GM12878 (cell line): Measurements from ENCODE around the gene XRCC2. TPM values are rescaled to one million over a fixed set of nuclear protein-coding genes. Genes with fewer than 3 reads are reported as not detected.

Source experiments
- ATAC-seq: fragments of 200-7000 bp; cut with Tn5 transposase; 3 replicates; pipeline ENCODE4 v1.9.1; 2020; ENCODE audit warnings: mild to moderate bottlenecking, moderate library complexity
- BruUV-seq: library from RNA; stranded (reverse); fragments of 400-500 nt; replicated peaks from 2 replicates; lab custom pipeline; 2021; lab: Mats Ljungman, UMichigan
- CTCF ChIA-PET: fragments of 300-600 bp; sonication (Branson Sonifier 250); formaldehyde crosslinking; extraction: SDS; loops from one replicate; lab custom pipeline; 2021; ENCODE audit warnings: inconsistent platforms; lab: Yijun Ruan, JAX
- POLR2A ChIA-PET: fragments of 350-600 bp; formaldehyde crosslinking; extraction: SDS; loops from one replicate; lab custom pipeline; 2021; ENCODE audit warnings: inconsistent platforms; lab: Charles Lee
- RAD21 ChIA-PET: fragments of 300-600 bp; sonication (Branson Sonifier 250); formaldehyde crosslinking; loops from one replicate; lab custom pipeline; 2023; ENCODE audit warnings: antibody characterized with exemption; ENCODE audit not compliant: unreplicated experiment; lab: Charles Lee
- SMC1A ChIA-PET: fragments of 300-600 bp; sonication (Branson Sonifier 250); formaldehyde crosslinking; loops from one replicate; lab custom pipeline; 2023; ENCODE audit not compliant: unreplicated experiment, uncharacterized antibody; lab: Charles Lee
- DNase-seq: peaks from one replicate; pipeline ENCODE4 v3.0.0-alpha.2; 2011; ENCODE audit warnings: low read depth, low spot score
- FAIRE-seq: peaks from 3 replicates; lab custom pipeline; 2011; peaks lifted over from hg19 to GRCh38; lab: Jason Lieb, UNC
- H2AFZ ChIP-seq: 2 replicates; pipeline ENCODE4 v1.6.0; 2011; ENCODE audit warnings: low read depth, low read length, control low read depth; ENCODE audit not compliant: control insufficient read depth
- H3K27ac ChIP-seq: 2 replicates; pipeline ENCODE4 v1.5.1; 2011; ENCODE audit warnings: control low read depth; ENCODE audit not compliant: control insufficient read depth, insufficient read depth
- H3K27me3 ChIP-seq, 2 experiments: replicated peaks in 1 of 2; 2 replicates each; pipeline versions ENCODE4 v1.6.0 to v1.6.1; 2011; ENCODE audit warnings: low read length in 1 of 2; ENCODE audit not compliant: control insufficient read depth in 2 of 2, insufficient read depth in 2 of 2
- H3K36me3 ChIP-seq, 2 experiments: 2 replicates each; pipeline ENCODE4 v1.5.1; 2011; ENCODE audit warnings: low read length in 1 of 2; ENCODE audit not compliant: control insufficient read depth in 2 of 2, insufficient read depth in 2 of 2
- H3K4me1 ChIP-seq: 2 replicates; pipeline ENCODE4 v1.6.1; 2011; ENCODE audit warnings: mild to moderate bottlenecking, low read length, moderate library complexity, mixed read lengths; ENCODE audit not compliant: control insufficient read depth, insufficient read depth
- H3K4me2 ChIP-seq: 2 replicates; pipeline ENCODE4 v1.6.0; 2011; ENCODE audit warnings: control low read depth; ENCODE audit not compliant: control insufficient read depth, insufficient read depth
- H3K4me3 ChIP-seq: fragments of 200-600 bp; sonication (generic); 2 replicates; pipeline ENCODE4 v1.5.1; 2016
- H3K79me2 ChIP-seq: 2 replicates; pipeline ENCODE4 v1.6.0; 2011; ENCODE audit warnings: low read length; ENCODE audit not compliant: control insufficient read depth, insufficient read depth
- H3K9ac ChIP-seq: 2 replicates; pipeline ENCODE4 v1.8.0; 2011; ENCODE audit warnings: low read length, control low read depth, mixed read lengths; ENCODE audit not compliant: control insufficient read depth, insufficient read depth
- H3K9me3 ChIP-seq: replicated peaks from 3 replicates; pipeline ENCODE4 v1.5.1; 2011; ENCODE audit warnings: mild to moderate bottlenecking, low read length; ENCODE audit not compliant: control insufficient read depth, insufficient read depth
- H4K20me1 ChIP-seq: 2 replicates; pipeline ENCODE4 v1.6.0; 2011; ENCODE audit not compliant: control insufficient read depth, insufficient read depth
- CHD1 ChIP-seq: IDR thresholded peaks from 2 replicates; pipeline ENCODE4 v1.6.1; 2012; ENCODE audit warnings: low read depth, low read length, improper control_type of control experiment
- CHD2 ChIP-seq: IDR thresholded peaks from 2 replicates; pipeline ENCODE4 v1.6.1; 2011; ENCODE audit warnings: low read depth, low read length, improper control_type of control experiment, borderline replicate concordance
- KDM1A ChIP-seq: fragments of 200-600 bp; sonication (generic); IDR thresholded peaks from 2 replicates; pipeline ENCODE4 v1.6.1; 2016; ENCODE audit warnings: borderline replicate concordance
- SPI1 ChIP-seq: IDR thresholded peaks from 2 replicates; pipeline ENCODE4 v1.6.1; 2011; ENCODE audit warnings: low read depth, mild to moderate bottlenecking, low read length, moderate library complexity, borderline replicate concordance; ENCODE audit not compliant: insufficient read depth
- WGBS: methylation state at CpG from one replicate; pipeline ENCODE4 v1.1.6; 2016; ENCODE audit warnings: low lambda C conversion rate; ENCODE audit not compliant: insufficient replicate concordance, insufficient coverage; ENCODE audit errors: missing lambda C conversion rate; 5-methylcytosine and 5-hydroxymethylcytosine counted together
- in situ Hi-C: fragments of 300-500 bp; cut with MboI; formaldehyde crosslinking; loops from 9 replicates; pipeline ENCODE4 v1.14.3; 2018; ENCODE audit warnings: mixed read lengths
- intact Hi-C: fragments of 100-400 bp; cut with micrococcal nuclease; formaldehyde crosslinking; loops from one replicate; pipeline ENCODE4 v1.14.2; 2022; ENCODE audit not compliant: unreplicated experiment
- polyA plus RNA-seq, 11 experiments: library from polyadenylated mRNA; depleted of rRNA in 4 of 11; unstranded in 6 of 11; stranded (reverse) in 5 of 11; fragments of >200 nt; fragmentation: Nextera tagmentation in 4 of 11; fragmentation: Illumina TruSeq in 1 of 11; extraction: Ambion mirVana in 4 of 11; extraction: Trizol in 1 of 11; gene quantifications; 1 replicate in 1 of 11; 2 replicates in 10 of 11; pipeline versions ENCODE4 v1.2.1 to v1.2.3, GENCODE V29; 2011 to 2016; ENCODE audit warnings: inconsistent platforms in 2 of 11, missing spikeins in 2 of 11, low read depth in 1 of 11
- total RNA-seq, 4 experiments: library from RNA; depleted of rRNA in 3 of 4; stranded (reverse); fragments of >200 nt in 3 of 4; fragmentation: Illumina TruSeq in 1 of 4; extraction: Trizol in 1 of 4; gene quantifications; 2 replicates each; pipeline versions ENCODE4 v1.2.1 to v1.2.3, GENCODE V29; 2013 to 2021

The XRCC2 gene
- total and polyA plus RNA-seq, 10 of the 15 experiments (the other 5 are each of a cell fraction or from before 2014, with no cell fraction given) = 4.8 to 21.4 (median 13.9) TPM

GRCh38 chr7:152636441-152636840 lies 39.5 kb downstream of the XRCC2 start:
- whole genome bisulfite sequencing = 83% methylated on average over 6 of the region's 6 CpGs
- BruUV-seq = no TSS peak

GRCh38 chr7:152633504-152633903 lies 42.4 kb downstream of the XRCC2 start:
- BruUV-seq = no TSS peak
- TF ChIP-seq CHD2 (no peak), SPI1 (0 out of 2 replicates have a peak, but pooled peaks have one; percentile 36)
- no peak overlapping the region for H3K9ac ChIP-seq
- H3K4me2 ChIP-seq = no peak overlapping the region
- ChIA-PET POLR2A (no interaction called here), RAD21 (no interaction called here), SMC1A (no interaction called here), CTCF (no interaction called here)
- no peaks in the 10 kb centered on the region for H3K9me3 ChIP-seq
- WGBS = 69% methylated on average over 8 of the region's 8 CpGs
- no peaks in the 10 kb centered on the region for H3K36me3 ChIP-seq
- no peaks in the 10 kb centered on the region for H4K20me1 ChIP-seq
- no peaks in the 10 kb centered on the region for H3K79me2 ChIP-seq
- H3K27ac ChIP-seq = no peak overlapping the region
- FAIRE-seq = no peak
- H3K27me3 ChIP-seq = no peaks in the 10 kb centered on the region
- H2AFZ ChIP-seq = no peak overlapping the region
- intact Hi-C loops (no loop called here), in situ Hi-C loops (no loop called here)
- no peak overlapping the region for H3K4me3 ChIP-seq
- no peak for DNase-seq
- no peaks in the 10 kb centered on the region for H3K4me1 ChIP-seq
- ATAC-seq = no peak

More at GRCh38 chr7:152636441-152636840, 39.5 kb downstream of the XRCC2 start:
- in situ Hi-C loops (no loop called here), intact Hi-C loops (no loop called here)
- Histone ChIP-seq H3K9ac (no peak overlapping the region), H4K20me1 (no peaks in the 10 kb centered on the region), H3K27me3 (no peaks in the 10 kb centered on the region), H3K9me3 (no peaks in the 10 kb centered on the region), H3K4me3 (no peak overlapping the region), H3K4me1 (no peaks in the 10 kb centered on the region), H3K27ac (no peak overlapping the region), H3K36me3 (no peaks in the 10 kb centered on the region), H3K4me2 (no peak overlapping the region), H2AFZ (no peak overlapping the region), H3K79me2 (no peaks in the 10 kb centered on the region)
- RAD21 ChIA-PET = interaction anchor here (0.6 kb wide), 1 partner anchor 54 kb away, joined by 3 read pairs; no protein-coding TSS in a partner anchor
- TF ChIP-seq KDM1A = no peak
- no peak for TF ChIP-seq CHD1
- SMC1A ChIA-PET = interaction anchor here (1.3 kb wide), 1 partner anchor 29 kb away, joined by 3 read pairs; no protein-coding TSS in a partner anchor
- ATAC-seq (no peak), FAIRE-seq (no peak), DNase-seq (no peak)
- POLR2A ChIA-PET = no interaction called here
- CTCF ChIA-PET = no interaction called here
